GM23338 (cell line): Measurements from ENCODE around the gene TWIST2.

Source experiments
- CTCF ChIP-seq, 2 experiments: fragments of 200-600 bp in 1 of 2; sonication (generic) in 1 of 2; conservative IDR thresholded peaks; 2 replicates each; pipeline versions ENCODE4 v1.5.1 to v1.6.1; 2016 to 2017; ENCODE audit warnings: antibody characterized with exemption in 2 of 2, low read depth in 2 of 2, mild to moderate bottlenecking in 2 of 2, moderate library complexity in 1 of 2
- EZH2 ChIP-seq: fragments of 200-600 bp; sonication (generic); IDR thresholded peaks from one replicate; pipeline ENCODE4 v1.8.0; 2017; ENCODE audit warnings: antibody characterized with exemption, mild to moderate bottlenecking, low read depth; ENCODE audit not compliant: unreplicated experiment
- EZH2phosphoT487 ChIP-seq: fragments of 200-600 bp; sonication (generic); IDR thresholded peaks from one replicate; pipeline ENCODE4 v1.8.1; 2018; ENCODE audit warnings: antibody characterized with exemption; ENCODE audit not compliant: unreplicated experiment
- NANOG ChIP-seq: IDR thresholded peaks from 2 replicates; pipeline ENCODE4 v1.6.1; 2016; ENCODE audit warnings: antibody characterized with exemption, borderline replicate concordance
- POLR2AphosphoS5 ChIP-seq: IDR thresholded peaks from 2 replicates; pipeline ENCODE4 v1.6.1; 2016; ENCODE audit warnings: antibody characterized with exemption, low read depth

DNA sequence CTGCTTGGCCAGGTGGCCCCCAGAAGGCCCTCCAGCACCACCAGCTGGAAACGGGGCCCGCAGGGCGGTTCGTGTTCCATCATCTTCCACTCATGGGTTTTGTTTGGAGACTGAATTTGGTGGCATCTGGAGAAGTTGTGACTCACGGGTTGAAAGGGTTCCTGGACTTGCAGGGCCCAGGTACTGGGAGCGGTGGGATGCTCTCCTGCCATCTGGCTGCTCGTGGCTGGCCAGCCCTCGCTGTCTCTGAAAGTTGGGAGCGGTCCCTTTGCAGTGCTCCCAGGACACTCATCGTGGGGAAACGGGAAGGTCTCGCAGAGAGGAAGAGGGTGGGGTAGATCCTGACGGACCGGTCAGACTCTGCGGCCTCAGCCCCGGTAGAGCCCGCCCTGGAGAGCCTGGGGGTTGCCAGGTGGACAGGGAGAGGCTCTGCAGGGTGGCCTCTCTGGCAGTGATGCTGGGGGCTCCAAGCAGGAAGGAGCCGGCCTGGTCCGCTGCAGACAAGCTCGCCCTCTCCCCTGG lies 47.5 kb downstream of the TWIST2 start:
- no peak for TF ChIP-seq CTCF (conservative IDR thresholded peaks at IDR 0.05; ENCODE audit: low read depth in 2 of 2)
- TF ChIP-seq EZH2phosphoT487: no peak
- TF ChIP-seq EZH2: no peak
- TF ChIP-seq NANOG: no peak
- no peak for TF ChIP-seq POLR2AphosphoS5
